CD4-positive, alpha-beta T cell treated with Interleukin-17A for 4 hours (primary cell): ENCODE data around the gene MOCOS.

ENCODE experiments used
- DNase-seq: peaks from one replicate; pipeline ENCODE4 v3.0.0-alpha.2; 2020; ENCODE audit warnings: mixed read lengths

Gene MOCOS

DNA sequence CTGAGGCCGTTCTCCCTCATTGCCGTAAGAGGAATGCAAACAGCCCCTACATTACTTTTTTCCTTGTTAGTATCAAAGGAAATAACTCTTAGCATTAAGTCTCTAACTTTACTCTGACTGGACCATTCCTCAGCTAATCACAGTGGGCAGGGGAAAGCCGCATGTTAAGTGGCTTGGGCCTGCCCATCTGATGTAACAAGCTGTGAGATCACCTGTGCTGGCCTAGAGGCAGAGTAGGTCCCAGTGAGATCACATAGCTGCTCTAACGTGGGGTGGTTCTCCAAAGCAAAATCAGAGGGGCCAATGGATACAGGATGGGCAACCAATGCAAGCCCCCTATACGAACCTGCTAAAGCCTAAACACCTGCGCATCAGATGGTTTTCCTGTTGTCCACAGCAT, 5.9 kb upstream of the MOCOS start:
- DNase-seq: no peak

DNA sequence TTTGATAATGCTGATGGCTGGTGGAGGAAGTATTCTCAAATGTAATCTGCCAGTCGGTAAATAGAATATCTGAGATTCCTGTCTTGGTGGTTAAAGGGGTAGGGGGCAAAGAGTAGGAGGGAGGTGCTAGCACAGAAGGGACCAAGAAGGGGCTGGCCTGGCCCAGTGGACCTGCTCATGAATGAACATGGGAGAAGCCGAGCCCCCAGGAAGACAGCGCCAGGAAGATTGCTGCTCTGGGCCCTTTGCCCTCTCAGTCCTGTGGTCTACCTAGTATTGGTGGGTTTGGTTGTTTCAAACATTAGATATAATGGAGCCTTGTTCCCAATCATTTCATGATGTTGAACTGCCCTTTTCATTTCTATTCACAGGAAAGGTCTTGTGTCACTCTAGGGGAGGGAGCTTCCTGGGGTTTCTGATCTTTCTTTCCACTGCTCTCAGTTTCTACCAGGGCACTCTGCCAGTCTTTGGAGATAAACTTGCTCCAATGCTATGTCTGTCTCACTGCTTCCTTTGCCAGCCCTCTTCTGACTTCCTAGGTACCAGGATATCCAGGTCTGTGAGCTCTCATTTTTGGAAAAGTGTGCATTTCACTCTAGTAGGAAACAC, 5.3 kb upstream of the MOCOS start:
- no peak for DNase-seq

DNA sequence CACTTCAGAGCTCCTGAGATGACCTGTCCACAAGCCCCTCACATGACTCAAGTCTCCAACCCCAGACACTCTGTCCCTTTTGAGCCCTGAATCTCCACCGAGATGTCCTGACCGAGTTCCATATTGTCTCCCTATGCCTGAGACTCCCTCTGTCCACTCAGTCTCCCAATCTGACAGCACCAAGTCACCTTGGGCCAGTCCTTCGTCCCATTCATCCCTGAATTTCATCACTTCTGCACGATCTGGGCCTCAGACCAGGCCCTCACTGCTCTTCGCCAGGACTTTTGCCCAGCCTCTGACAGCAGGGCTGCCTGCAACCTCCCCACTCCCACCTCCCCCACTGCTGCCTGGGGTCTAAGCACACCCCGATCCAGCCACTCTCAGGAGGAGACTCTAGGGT, 4.3 kb upstream of the MOCOS start:
- DNase-seq: no peak

DNA sequence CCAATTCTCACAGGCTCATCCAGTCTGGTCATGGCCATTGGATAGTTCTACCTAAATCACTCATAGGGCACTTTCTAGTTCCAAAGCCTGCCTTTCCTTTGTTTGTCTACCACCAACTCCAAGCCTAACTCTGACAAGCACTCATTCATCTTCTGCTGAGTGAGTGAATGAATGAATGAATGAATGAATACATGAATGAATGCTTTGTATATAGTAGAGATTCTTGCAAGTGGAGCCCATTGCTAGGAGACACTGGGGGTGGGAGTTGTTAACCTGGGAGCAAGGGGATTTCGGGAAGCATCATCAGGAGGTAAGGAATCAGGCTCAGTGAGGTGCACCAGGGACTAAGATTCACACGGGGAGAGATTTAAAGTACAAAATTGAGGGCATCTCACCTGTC, 3.3 kb upstream of the MOCOS start:
- DNase-seq: no peak

DNA sequence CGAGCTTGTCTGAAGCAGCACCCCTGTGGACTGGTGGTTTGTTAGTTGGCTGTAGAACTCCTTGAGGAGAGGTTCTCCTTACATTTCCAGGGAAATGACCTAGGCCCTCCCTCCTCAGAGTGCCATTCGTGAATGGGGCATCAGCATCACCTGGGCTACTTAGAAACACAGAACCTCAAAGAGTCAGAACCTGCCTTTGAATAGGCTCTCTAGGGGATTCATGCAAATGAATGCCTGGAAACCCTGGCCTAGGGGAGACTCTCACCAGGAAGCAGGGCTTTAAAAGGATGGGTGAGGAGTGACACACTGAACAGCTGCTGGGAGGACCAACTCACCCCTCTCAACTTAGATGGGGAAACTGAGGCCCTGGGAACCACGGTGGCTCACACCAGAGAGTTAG, 2.1 kb upstream of the MOCOS start:
- no peak for DNase-seq

DNA sequence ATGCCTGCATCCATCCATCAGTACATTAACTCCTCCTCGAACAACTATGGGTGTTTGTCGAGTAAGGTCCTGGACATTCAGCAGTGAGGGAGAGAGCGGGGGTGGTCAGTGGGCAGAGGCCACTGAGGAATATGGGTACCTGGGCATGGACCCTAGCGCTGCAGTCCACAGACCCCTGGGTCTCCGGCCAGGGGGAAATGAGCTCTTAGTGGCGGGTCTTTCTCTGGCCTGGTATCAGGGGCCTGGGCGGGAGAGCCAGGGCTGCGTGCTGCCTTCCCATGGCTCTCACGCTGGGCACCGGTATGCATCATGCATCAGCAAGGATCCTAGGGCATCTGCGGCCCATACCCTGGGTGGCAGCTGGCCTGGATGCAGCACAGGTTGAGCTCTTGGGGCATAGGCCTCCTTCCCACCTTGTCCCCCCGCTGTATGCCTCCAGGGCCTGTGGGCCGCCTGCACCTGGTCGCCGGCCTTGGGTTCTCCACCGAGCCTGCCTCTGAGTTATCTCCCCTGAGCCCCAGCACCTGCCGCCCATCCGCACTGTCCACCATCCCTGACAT, 1.3 kb upstream of the MOCOS start:
- no peak for DNase-seq

DNA sequence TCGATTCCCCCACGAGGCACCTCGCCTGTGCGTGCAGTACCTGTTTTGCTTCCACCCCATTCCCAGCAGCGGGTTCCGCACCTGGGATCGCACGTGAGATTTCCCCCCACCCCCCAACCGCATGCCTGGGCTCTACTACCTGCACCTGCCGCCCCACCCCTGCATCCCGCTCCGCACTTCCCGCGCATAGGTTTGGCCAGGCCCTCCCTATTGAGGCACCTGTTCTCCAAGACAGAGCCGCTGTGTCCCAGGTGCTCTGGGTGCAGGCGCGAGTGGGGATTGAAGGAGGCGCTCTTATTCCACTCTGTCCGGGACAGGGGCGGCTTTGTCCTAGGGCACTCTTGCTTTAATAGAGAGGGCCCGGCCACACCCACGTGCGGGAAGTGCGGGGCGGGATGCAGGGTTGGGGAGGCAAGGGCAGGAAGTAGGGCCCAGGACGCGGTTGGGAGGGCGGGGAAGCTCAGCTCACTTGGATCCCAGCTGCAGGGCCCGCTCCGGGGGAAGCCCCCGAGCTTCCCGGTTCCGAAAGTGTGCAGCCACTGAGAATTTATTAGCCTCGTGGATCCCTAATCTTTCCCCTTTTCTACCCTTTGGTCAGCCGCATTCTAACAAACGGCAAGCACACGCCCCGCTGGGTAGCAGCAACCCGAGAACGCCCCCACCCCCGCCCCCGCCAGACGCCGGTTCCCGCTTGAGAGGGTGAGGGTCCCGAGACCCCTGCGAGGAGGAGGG, 670 bp upstream of the MOCOS start:
- DNase-seq: peak; percentile 30

DNA sequence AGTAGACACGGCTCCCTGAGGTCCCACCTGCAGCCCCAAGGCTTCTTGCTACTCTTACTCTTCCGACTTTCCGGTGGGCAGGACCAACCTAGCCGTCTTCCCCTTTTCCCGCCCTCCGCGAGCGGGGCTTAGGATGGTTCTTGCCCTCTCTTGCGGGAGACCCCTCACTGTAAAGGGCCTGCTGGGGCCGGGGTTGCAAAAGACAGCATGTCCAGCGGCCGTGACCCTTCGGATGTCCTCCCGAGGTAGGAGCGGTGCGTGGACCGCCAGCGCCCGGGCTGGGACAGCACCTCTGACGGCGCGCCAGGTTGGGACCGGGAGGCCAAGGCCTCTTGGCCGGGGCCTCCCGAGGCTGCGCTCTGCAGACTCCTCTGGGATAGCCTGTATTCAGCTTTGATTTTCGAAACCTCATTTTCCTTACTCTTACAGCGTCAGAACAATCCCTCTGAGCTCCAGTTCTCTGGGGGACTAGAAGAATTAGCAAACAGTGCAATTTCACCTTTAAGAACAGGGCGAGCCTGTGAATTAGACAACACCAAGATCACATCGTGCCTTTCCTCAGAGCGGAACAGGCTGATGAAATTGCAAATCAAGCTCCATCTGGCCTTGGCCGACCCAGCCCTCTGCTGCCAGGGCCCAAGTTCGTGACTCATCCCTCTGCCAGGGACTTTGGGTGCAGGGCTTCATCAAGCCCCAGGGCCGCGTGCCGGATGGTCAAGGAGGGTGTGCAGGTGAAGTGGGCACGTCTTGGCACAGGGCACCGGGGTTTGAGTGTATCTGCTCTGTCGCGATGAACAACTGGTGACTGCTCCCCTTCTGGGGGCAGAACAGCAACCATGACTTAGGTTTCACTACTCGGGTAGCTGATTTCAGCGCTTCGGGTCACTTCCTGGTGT, 777 bp downstream of the MOCOS start:
- no peak for DNase-seq

DNA sequence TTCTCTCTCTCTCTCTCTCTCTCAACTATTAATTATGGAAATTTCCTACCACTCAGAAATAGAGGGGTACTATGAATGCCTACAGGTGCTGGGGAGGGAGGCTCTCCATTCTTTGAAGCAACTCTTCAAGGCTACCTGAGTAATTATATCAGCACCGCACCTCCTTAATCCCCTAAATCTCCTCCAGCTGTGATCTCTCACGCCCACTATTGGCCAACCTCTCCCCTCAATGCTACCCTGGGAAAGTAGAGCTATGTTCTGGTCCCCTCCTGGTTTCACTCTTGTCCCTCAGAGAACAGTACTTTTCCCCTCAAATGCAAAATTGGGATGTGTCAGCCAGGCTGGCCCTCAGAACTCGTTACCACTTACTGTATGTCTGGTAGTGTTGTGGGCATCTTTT, 1.6 kb downstream of the MOCOS start:
- DNase-seq: no peak

DNA sequence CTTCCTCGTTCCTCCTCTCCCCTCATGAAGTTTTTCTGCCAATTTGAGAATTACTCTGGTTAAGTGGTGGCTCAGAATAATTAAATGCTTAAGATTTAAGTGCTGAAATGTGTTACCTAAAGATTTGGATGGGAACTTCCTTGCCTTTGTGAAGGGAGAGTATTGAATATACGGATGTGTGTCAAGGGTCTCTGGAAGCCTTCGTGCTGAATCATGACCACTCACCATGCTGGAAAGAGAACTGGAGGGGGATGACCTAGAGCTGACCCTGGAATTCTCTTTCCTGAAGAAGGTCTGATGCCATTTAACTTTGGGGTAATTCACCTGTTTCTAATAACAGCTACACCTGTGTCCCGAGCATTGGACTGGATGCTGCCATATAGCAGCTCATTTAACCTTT, 2.2 kb downstream of the MOCOS start:
- DNase-seq: no peak

DNA sequence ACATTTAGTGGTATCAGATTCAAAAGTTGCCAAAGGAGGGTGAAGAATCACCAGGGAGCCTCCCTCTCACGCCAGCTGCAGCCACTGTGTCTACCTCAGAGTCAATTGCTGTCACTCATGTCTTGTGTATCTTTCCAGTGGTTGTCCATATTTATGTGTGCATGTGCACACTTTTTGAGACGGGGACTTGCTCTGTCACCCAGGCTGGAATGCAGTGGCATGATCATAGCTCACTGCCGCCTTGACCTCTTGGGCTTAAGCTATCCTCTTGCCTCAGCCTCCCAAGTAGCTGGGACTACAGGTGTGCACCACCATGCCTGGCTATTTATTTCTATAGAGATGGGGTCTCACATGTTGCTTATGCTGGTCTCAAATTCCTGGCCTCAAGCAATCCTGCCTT, 4.0 kb downstream of the MOCOS start:
- DNase-seq: no peak

DNA sequence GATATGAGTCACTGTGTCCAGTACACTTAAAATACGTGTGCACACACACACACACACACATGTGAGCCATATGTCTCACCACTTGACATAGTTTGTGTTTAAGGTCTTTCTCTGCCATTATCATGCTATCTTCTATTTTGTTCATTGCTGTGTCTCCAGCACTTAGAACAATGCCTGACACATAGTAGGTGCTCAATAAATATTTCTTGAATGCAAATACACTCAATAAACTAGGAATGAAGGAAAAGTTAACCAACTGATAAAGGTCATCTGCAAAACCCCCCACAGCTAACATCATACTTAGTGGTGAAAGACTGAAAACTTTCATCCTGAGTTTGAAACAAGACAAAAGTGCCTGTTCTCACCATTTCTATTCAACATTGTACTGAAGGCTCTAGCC, 4.4 kb downstream of the MOCOS start:
- no peak for DNase-seq

DNA sequence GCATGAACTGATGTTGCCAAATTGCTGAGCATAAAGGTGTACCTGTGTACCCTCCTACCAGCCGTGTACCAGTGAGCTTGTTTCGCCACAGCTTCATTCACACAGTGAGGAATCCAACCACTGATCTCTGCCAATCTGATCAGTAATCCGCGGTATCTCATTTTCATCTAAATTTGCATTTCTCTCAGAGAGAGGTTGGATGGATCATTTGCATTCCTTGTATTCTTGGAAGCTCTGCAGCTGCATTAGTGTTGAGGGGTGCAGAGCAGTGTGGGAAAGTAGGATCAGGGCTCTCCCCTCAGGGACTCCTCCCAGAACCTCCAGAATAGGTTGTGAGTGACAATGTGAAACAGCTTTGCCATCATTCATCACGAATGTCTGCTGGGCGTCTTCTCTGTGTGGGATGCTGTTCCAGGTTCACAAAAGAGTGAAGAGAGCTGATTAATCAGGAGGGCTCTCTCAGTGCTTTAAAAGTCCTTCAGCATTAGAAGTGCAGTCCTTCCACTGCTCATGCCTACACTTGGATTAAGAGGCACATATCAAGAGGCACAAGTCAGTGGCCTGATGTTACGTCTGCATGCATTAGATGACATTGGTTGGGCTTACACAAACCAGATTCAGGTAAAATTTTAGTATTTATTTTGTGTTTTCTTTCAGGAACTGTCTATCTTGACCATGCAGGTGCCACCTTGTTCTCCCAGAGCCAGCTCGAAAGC, 7.5 kb downstream of the MOCOS start:
- DNase-seq: no peak

DNA sequence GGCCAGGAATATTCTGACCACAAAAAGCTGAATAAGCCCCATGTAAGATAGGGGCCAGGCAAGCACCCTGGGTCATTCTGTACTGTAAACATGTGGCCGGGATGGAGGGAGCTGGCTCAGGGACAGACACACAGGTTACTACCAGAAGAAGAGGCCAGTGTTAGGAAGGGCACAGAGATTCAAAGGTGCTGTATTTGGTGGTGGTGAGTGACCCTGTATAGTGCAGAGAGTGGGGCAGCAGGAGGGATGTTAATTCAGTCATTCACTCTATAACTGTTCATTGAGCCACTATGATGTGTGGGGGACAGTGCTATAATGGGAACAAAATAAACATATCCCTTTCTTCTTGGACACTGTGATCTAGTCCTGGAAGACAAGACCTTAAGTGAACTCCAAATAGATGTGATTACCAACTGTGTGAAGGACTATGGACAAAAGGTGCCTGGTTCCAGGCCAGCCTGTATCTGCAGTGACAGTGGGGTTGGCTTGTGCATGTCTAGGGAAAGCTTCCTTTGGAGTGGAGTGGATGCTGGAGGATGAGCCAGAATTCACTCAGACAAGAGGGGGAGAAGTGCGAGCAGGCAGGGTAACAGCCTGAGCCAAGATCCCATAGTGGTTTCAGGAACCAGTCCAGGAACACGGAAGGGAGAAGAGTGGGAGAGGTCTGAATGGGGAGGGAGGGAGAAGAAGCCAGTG, 8.3 kb downstream of the MOCOS start:
- no peak for DNase-seq

DNA sequence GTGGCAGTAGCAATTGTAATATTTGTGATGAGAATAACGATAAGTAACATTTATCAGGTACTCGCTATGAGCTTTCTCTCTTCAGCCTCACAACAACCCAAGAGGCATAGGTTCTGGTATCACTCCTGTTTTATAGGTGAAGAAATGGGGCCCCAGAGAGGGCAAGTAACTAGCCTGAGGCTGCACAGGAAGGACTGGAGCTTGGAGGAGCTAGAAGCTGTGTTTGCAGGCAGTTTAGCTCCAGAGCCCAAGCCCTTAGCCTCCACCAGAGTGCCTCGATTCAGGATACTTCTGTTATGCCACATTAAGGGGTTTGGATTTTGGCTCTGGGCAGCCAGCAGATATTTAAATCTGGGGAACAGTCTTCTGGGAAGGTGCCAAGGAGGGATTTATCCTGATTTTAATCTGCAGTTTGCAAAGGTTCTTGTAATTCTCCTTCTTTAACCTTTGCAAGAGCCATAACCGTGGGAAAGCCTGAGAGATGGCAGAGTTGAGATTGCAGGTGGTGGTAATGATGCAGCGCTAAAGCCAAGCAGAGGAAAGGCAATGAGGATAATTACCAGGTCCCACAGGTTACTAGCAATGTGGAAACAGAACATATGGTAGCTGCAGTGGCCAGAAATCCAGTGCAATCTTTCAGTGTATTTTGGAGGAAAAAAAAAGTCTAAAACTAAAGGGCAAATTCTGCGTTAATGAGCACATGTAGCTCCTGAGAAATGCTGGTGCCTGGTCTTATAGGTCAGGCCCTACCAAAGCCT, 9.1 kb downstream of the MOCOS start:
- DNase-seq: no peak

DNA sequence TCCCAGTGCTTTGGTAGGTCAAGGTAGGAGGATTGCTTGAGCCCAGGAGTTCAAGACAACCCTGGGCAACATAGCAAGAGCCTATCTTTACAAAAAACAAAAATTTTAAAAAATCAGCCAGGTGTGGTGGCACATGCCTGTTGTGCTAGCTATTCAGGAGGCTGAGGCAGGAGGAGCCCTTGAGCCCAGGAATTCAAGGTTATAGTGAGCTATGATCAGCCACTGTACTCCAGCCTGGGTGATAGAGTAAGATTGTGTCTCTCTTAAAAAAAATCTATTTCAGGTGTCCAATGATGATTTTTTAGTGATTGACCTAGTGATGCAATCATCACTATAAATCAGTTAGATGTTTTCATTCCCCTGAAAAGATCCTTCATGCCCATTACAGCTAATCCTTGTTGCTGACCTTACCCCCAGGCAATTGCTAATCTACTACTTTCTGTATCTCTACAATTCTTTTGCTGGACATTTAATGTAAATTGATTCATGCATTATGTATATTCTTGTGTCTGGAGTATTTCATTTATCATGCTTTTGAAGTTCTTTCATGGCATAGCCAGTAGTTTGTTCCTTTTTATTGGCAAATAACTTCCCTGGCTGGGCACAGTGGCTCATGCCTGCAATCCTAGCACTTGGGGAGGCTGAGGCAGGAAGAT, 10.3 kb downstream of the MOCOS start:
- DNase-seq: no peak

DNA sequence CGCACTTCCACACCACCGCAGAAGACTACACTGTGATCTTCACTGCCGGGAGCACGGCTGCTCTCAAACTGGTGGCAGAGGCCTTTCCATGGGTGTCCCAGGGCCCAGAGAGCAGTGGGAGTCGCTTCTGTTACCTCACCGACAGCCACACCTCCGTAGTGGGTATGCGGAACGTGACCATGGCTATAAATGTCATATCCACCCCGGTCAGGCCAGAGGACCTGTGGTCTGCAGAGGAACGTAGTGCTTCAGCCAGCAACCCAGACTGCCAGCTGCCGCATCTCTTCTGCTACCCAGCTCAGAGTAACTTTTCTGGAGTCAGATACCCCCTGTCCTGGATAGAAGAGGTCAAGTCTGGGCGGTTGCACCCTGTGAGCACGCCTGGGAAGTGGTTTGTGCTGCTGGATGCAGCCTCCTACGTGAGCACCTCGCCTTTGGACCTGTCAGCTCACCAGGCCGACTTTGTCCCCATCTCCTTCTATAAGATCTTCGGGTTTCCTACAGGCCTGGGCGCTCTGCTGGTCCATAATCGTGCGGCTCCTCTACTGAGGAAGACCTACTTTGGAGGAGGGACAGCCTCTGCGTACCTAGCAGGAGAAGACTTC, 12.5 kb downstream of the MOCOS start:
- DNase-seq: no peak

DNA sequence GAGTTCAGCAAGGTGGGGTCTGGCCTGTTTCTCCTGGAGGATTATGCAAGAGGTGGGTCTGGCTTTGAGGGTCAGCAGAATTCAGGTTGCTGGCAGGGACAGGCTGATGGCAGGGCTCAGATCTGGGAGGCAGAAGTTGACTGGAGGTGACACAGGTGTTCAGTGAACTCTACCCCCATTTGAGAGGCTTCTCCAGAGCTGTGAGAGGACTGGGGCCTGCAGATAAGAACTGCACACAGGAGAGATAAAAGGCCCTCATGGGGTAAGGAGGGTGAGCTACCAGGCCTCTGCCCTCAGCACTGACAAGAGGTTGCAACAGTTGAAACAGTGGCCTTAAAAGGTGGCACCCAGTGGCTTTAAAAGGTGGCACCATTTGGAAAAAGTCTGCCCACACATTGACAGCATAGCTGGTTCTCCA, 13.1 kb downstream of the MOCOS start:
- no peak for DNase-seq

DNA sequence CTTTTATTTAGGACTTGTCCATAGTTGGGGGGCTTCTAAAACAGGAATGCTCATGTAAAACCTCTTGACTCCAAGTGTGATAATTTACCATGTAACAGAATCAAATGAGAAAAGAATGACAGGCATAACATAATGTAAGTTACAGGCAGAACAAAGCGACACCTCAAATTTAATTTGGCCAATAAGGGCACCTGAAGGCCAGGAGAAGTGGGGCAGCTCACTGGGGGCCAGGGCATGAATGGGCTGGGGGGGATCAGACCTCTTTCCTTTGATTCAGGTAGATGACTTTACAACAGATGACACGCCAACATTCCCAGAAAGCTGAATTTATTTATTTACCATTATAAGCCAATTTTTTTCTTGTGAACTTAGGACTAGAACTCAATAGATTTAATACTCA, 14.5 kb downstream of the MOCOS start:
- DNase-seq: no peak

DNA sequence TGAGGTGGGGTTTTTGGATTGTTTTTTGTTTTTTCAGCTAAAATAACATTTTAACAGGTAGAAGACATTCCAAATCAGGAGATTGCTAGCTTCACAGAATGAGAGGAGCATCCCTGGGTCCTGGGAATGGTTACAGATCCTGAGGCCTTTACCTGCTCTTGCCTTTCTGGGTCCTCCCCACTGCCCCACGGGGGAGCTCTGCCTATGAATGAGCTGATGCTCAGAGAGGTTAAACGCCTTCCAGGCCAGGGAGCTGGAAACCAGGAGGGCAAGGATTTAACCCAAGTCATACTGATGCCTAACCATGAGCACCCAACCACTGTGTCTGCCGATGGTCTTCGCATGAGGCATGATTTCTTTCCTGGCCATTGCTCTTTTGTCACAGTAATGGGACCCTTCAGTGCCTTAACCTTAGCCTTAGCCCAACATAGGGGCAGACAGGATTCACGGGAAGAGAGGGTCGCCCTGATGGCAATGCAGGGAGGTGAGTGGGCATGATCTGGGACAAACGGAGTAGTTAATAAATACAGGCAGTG, 16.1 kb downstream of the MOCOS start:
- DNase-seq: no peak
